Measurements from ENCODE around the gene GPRIN2. TPM values are rescaled to one million over a fixed set of nuclear protein-coding genes. Genes with fewer than 3 reads are reported as not detected.

The GPRIN2 gene
- polyA plus RNA-seq, 1 of the 3 experiments (the other 2 are of a cell fraction), result 0.03 TPM

DNA sequence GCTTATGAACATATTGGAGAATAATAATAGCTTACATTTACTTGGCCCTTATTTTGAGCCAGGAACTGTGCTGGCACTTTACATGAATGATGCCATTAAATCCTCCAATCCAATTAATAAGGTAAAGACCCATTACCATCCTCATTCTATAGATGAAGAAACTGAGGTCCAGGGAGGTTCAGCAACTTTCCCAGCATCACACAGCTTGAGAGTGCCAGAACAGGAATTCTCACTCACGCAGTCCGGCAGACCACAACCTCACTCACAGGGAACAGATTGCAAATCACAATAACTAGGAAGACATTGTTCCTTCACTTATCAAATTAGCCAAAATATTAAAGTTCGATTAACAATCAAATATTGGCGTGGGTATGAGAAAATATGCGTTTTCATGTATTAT, 18.3 kb downstream of the GPRIN2 start:
- H3K4me2 ChIP-seq, result no peak overlapping the region
- no peaks in the 10 kb centered on the region for H4K20me1 ChIP-seq (ENCODE audit: insufficient read depth)
- DNase-seq, result no peak
- TF ChIP-seq RCOR1 (IDR thresholded peaks at IDR 0.05; ENCODE audit: low read length), result no peak
- TF ChIP-seq, protein P1, sequence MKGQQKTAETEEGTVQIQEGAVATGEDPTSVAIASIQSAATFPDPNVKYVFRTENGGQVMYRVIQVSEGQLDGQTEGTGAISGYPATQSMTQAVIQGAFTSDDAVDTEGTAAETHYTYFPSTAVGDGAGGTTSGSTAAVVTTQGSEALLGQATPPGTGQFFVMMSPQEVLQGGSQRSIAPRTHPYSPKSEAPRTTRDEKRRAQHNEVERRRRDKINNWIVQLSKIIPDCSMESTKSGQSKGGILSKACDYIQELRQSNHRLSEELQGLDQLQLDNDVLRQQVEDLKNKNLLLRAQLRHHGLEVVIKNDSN (IDR thresholded peaks at IDR 0.05; ENCODE audit: borderline replicate concordance, low read depth), result no peak
- no peak for TF ChIP-seq MXI1 (IDR thresholded peaks at IDR 0.05; ENCODE audit: low read depth, low read length)
- no peak for TF ChIP-seq USF2 (IDR thresholded peaks at IDR 0.05; ENCODE audit: borderline replicate concordance, low read depth, low read length)
- no peak for TF ChIP-seq EZH2phosphoT487 (IDR thresholded peaks at IDR 0.05; ENCODE audit: borderline replicate concordance, low read depth)
- no peak for TF ChIP-seq RAD21 (IDR thresholded peaks at IDR 0.05; ENCODE audit: low read length)
- no peak for TF ChIP-seq ELF1 (IDR thresholded peaks at IDR 0.05)
- no peak for TF ChIP-seq RFX5 (IDR thresholded peaks at IDR 0.05; ENCODE audit: low read length)
- TF ChIP-seq SIN3A (IDR thresholded peaks at IDR 0.05; ENCODE audit: borderline replicate concordance, low read depth, low read length), result no peak
- H2AFZ ChIP-seq (ENCODE audit: low read depth), result no peak overlapping the region
- H3K9me2 ChIP-seq, result no peaks in the 10 kb centered on the region
- H3K27ac ChIP-seq (ENCODE audit: low read depth in 2 of 2, low read length in 1 of 2), result no peak overlapping the region
- H3K27me3 ChIP-seq (ENCODE audit: insufficient read depth), result no peaks in the 10 kb centered on the region
- 74% methylated on average over 5 of the region's 5 CpGs for WGBS (ENCODE audit: low lambda C conversion rate)
- no peaks in the 10 kb centered on the region for H3K79me2 ChIP-seq (ENCODE audit: insufficient read depth)
- H3K9ac ChIP-seq, result no peak overlapping the region
- H3K9me3 ChIP-seq, result no peaks in the 10 kb centered on the region
- H3K4me3 ChIP-seq (ENCODE audit: low read depth in 2 of 2, low read length in 1 of 2), result no peak overlapping the region
- no peaks in the 10 kb centered on the region for H3F3A ChIP-seq (replicated peaks; ENCODE audit: insufficient read depth)
- CTCF ChIA-PET, result interaction anchor here (3.2 kb wide), 1 partner anchor 10 kb away, joined by 14 read pairs; no protein-coding TSS in a partner anchor
- no peaks in the 10 kb centered on the region for H3K36me3 ChIP-seq (replicated peaks in 1 of 2; ENCODE audit: control insufficient read depth in 1 of 2, insufficient read depth in 2 of 2, low read length in 1 of 2)
- POLR2A ChIA-PET, result no interaction called here
- H3K4me1 ChIP-seq (ENCODE audit: control insufficient read depth in 1 of 2, insufficient read depth in 2 of 2, low read depth in 1 of 2, low read length in 1 of 2), result no peaks in the 10 kb centered on the region

DNA sequence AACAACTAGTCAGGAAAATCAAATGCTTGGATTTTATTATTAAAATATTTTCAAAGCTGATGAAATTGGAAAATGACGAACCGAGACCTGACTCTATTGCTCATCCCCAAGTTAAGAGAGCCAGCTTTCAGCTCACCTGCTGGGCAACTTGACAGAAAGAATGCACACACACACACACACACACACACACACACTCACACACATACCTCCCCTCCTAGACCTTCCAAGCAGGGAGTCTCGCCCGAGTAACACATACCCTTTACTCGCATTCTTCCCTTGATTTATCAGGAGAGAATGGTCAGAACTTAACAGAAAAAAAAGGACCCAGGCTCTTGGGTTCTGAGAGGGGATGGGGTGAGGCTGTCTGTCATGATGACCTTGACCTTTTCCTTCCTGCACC, 19.1 kb downstream of the GPRIN2 start:
- Histone ChIP-seq H3K79me2 (ENCODE audit: insufficient read depth) (no peaks in the 10 kb centered on the region), H3K4me3 (ENCODE audit: low read depth in 2 of 2, low read length in 1 of 2) (no peak overlapping the region), H3K9me2 (no peaks in the 10 kb centered on the region), H2AFZ (ENCODE audit: low read depth) (no peak overlapping the region), H3K9me3 (no peaks in the 10 kb centered on the region), H3K36me3 (replicated peaks in 1 of 2; ENCODE audit: control insufficient read depth in 1 of 2, insufficient read depth in 2 of 2, low read length in 1 of 2) (no peaks in the 10 kb centered on the region), H3K4me2 (no peak overlapping the region), H4K20me1 (ENCODE audit: insufficient read depth) (no peaks in the 10 kb centered on the region), H3K9ac (no peak overlapping the region), H3K27ac (ENCODE audit: low read depth in 2 of 2, low read length in 1 of 2) (no peak overlapping the region), H3F3A (replicated peaks; ENCODE audit: insufficient read depth) (no peaks in the 10 kb centered on the region), H3K4me1 (ENCODE audit: control insufficient read depth in 1 of 2, insufficient read depth in 2 of 2, low read depth in 1 of 2, low read length in 1 of 2) (no peaks in the 10 kb centered on the region), H3K27me3 (ENCODE audit: insufficient read depth) (no peaks in the 10 kb centered on the region)
- CTCF ChIA-PET, result interaction anchor here (1.0 kb wide), 1 partner anchor 19 kb away, joined by 3 read pairs; the partner anchor contains the start of gene GPRIN2
- WGBS (ENCODE audit: low lambda C conversion rate), result 62% methylated on average over 5 of the region's 5 CpGs
- POLR2A ChIA-PET, result no interaction called here
- DNase-seq, result no peak
- TF ChIP-seq NRF1 (IDR thresholded peaks at IDR 0.05; ENCODE audit: low read depth, low read length) (no peak), RFX5 (IDR thresholded peaks at IDR 0.05; ENCODE audit: low read length) (no peak), TEAD4 (IDR thresholded peaks at IDR 0.05; ENCODE audit: borderline replicate concordance, insufficient read depth) (no peak), TCF12 (IDR thresholded peaks at IDR 0.05) (no peak), SMC3 (IDR thresholded peaks at IDR 0.05; ENCODE audit: low read depth, low read length) (no peak), EP300 (IDR thresholded peaks at IDR 0.05; ENCODE audit: borderline replicate concordance in 1 of 2, low read depth in 1 of 2, low read length in 1 of 2) (no peak), GATA2 (CRISPR knock-in tag; IDR thresholded peaks at IDR 0.05) (no peak), FOXM1 (IDR thresholded peaks at IDR 0.05; ENCODE audit: low read depth) (no peak), REST (IDR thresholded peaks at IDR 0.05; ENCODE audit: low read depth, low read length) (no peak), RAD21 (IDR thresholded peaks at IDR 0.05; ENCODE audit: low read length) (no peak), FOXJ3 (CRISPR knock-in tag; IDR thresholded peaks at IDR 0.05) (no peak)
- TF ChIP-seq, protein P2, sequence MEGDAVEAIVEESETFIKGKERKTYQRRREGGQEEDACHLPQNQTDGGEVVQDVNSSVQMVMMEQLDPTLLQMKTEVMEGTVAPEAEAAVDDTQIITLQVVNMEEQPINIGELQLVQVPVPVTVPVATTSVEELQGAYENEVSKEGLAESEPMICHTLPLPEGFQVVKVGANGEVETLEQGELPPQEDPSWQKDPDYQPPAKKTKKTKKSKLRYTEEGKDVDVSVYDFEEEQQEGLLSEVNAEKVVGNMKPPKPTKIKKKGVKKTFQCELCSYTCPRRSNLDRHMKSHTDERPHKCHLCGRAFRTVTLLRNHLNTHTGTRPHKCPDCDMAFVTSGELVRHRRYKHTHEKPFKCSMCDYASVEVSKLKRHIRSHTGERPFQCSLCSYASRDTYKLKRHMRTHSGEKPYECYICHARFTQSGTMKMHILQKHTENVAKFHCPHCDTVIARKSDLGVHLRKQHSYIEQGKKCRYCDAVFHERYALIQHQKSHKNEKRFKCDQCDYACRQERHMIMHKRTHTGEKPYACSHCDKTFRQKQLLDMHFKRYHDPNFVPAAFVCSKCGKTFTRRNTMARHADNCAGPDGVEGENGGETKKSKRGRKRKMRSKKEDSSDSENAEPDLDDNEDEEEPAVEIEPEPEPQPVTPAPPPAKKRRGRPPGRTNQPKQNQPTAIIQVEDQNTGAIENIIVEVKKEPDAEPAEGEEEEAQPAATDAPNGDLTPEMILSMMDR (IDR thresholded peaks at IDR 0.05), result no peak
- TF ChIP-seq, protein P1 (IDR thresholded peaks at IDR 0.05; ENCODE audit: borderline replicate concordance, low read depth), result no peak

All from SK-N-SH (cell line).